Prostate gland (tissue), 2 donors: ENCODE measurements around the gene LRRC28.

Experiments used
- CTCF ChIP-seq, 4 experiments: fragments of 200-600 bp in 2 of 4; fragments of 450-650 bp in 2 of 4; sonication (generic) in 2 of 4; IDR thresholded peaks; 1 replicate in 3 of 4; 2 replicates in 1 of 4; pipeline ENCODE4 v1.5.1; 2016 to 2019; ENCODE audit warnings: antibody characterized with exemption in 4 of 4, mild to moderate bottlenecking in 2 of 4, moderate library complexity in 2 of 4
- POLR2A ChIP-seq: fragments of 450-650 bp; IDR thresholded peaks from one replicate; pipeline ENCODE4 v1.6.1; 2016; ENCODE audit warnings: antibody characterized with exemption, mild to moderate bottlenecking

GRCh38 chr15:99425657-99426301, 174.5 kb downstream of the LRRC28 start:
- TF ChIP-seq CTCF (IDR thresholded peaks at IDR 0.05) (peak in 1 of 4 experiments; percentile 51), POLR2A (no peak)
